ENCODE results near the gene SLC22A23.
"Not testable (repeated sequence)": the region's sequence is repeated elsewhere in the genome, so short reads cannot be mapped to it uniquely, and the experiment has no call there.

The SLC22A23 gene

DNA sequence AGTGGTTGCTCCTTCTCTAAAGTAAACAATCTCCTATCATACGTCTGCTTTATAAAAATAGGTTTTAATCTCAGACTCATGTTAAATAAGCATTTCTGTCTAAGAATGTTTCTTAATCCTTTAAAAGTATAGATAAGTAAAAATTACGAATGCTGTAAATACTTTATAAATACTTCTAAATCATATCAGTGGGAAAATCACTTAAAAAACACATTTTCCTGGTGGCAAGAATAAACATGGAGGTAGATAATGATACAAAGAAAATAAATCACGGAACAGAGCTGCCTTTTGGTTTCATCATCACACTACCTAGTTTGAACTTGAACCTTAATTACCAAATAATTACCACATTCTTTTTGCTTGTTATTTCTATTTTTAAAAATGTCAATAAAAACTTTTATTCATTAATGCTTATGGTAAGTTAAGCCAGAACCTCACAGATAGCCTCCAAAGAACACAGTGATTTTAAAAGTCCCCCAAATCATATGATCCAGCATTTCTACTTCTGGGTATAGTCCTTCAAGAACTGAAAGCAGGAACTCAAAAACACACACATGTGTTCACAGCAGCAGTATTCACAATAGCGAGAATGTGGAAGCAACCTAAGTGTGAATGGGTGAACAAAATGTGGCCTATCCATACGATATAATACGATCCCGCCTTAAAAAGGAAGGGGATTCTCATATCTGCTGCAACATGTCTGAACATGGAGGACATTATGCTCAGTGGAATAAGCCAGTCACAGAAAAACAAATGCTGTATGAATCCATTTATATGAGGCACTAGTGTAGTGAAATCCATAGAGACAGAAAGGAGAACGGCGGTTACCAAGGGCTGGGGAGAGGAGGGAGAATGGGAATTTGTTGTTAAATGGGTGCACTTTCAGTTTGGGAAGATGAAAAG is 72.4 kb downstream of the SLC22A23 start:
- DNase-seq = no peak

DNA sequence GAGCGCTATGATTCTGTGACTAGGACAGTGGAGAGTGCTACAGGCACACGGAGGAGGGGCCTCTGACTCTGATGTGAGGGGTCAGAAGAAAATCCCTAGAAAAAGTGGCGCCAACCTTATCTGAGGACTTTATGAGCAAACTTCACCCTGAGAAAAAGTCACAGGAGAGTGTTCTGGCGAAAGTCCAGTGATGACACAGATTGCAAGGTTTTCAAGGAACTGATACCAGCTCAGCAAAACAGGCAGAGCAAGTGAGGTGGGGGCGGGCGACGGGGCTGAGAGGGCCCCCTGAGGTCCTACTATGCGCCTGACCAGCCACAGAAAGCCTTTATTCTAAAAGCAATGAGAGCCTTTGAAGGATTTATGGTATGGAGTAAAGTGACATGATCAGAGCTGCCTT is 73.3 kb downstream of the SLC22A23 start:
- no peak for DNase-seq

- no peak for DNase-seq
These were observed 74.2 kb downstream of the SLC22A23 start for GRCh38 chr6:3382326-3383279.

DNA sequence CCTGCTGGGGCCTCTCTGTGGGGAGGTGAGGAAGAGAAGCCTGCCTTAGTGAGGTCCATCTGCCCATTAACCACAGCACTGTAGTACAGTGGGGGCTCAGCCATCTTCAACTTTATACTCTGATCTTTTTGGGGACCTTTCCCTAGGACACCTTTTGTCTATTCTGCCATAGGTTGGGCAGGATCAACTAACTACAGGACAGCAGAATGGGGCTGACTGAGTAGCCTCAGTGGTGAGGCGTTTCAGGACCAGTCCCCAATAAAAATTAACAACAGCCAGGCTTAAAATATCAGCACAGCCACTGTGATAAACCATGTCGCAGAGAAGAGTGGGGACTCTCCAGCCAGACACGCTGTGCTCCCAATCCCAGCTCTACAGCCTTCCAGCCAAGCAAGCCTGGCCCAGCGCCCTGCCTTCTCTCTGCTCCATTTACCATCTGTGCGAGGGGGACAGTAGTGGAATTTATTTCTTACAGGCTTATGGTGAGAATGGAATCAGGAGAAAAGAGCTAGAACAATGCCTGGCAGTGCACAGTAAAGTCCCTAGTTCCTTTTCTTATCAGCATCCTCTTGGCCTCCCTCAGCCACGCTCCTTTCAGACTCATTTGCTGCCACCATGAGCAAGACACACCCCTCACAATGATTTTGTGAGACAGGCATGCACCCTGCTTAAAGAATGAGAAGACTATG is 75.5 kb downstream of the SLC22A23 start:
- DNase-seq = no peak

- DNase-seq = no peak
These were observed 76.3 kb downstream of the SLC22A23 start for GRCh38 chr6:3380344-3381232.

DNA sequence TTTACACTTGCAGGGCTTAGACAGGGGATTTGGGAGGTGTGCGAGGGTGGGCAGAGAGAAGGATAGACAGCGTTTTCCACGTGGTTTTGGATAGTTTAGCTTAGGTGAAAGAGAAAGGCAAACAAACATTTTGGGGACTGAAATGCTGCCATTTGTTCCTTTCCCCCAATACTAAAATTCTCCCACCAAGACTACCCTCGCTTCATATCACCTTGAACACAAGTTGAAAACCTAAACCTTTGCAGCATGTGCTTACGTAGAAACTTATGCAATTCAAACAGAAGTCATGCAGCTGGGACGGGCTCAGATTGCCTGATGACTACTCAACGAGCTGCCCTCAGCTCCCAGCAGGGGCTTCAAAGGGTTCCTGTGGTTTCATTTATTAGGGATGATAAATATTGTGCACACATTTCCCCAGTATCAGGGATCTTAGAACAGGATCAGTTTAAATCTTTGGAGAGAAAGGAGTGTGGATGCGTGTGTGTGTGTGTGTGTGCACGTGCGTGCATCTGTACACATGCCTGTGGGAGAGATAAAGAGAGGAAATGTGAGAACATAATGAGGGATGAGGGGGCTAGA is 77.3 kb downstream of the SLC22A23 start:
- DNase-seq = no peak

GRCh38 chr6:3378808-3379207 is 78.0 kb downstream of the SLC22A23 start:
- not testable (repeated sequence) for DNase-seq

DNA sequence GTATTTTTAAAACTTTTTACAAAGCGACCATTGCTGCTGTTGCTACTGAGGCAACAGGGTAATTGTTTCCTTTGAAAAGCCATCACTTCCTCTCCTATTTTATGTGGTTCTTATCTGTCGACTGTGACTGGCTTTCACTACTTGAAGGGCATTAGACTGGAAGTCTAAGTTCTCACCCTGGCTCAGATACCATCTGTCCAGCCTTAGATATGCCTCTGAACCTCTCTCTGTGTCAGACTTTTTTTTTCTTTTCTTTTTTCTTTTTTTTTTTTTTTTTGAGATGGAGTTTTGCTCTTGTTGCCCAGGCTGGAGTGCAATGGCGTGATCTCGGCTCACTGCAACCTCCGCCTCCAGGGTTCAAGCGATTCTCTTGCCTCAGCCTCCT is 78.5 kb downstream of the SLC22A23 start:
- peak in 1 of 2 donors; percentile 36 for DNase-seq

- no peak for DNase-seq
These were observed 79.1 kb downstream of the SLC22A23 start for GRCh38 chr6:3377536-3378397.

GRCh38 chr6:3376893-3377535 is 79.8 kb downstream of the SLC22A23 start:
- DNase-seq = no peak

- no peak for DNase-seq
These were observed 80.8 kb downstream of the SLC22A23 start for GRCh38 chr6:3376064-3376463.

DNA sequence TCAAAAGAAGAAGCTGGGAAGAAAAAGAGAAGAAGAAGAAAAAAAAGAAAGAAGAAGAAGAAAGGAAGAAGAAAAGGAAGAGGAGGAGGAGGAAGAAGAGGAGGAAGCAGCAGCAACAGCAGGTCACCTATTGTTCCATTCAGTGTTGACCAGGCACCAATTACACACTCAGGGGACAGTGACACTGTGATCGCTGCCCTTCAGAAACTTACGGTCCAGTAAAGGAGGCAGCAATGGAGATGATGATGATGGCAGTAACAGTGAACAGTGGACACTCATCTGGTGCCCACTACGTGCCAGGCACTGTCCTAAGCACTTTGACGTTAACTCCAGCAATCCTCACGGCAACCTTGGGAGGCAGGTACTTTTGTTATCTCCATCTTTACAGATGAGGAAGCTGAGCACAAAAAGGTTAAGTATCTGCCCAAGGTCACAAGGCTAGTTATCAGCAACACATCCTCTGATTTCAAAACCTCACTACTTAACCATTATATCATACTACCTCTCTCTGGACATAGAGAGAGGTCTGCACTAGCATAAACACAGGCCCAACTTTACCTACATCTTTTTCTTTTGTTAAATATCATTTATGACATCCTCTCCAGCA is 83.2 kb downstream of the SLC22A23 start:
- DNase-seq = no peak

DNA sequence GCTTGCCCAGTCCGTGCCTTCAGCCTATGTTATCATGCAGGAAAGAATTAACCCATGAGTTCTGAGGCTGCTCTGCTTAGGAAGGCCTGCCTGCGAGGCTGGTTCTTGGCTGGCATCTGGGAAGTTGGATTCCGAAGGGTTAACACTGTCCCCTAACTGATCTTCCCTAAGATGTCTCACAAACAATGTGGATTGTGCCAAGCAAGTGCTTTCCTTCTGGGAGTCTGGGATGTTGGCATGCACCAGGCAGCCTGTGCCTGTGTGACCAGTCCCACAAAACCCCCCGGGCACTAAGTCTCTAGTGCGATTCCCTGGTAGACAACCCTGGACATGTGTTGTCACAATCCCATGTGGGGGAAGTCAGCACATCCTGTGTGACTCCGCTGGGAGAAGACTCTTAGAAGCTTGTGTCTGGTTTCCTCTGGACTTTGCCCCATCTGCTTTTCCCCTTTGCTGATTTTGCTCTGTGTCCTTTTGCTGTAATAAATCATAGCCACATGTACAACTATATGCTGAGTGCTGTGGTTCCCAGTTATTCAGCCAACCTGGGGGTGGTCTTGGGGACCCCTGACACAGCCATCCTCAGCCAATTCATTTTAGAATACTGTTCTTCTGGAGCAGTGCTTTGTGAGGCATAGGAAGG is 83.8 kb downstream of the SLC22A23 start:
- DNase-seq = no peak

- DNase-seq = no peak
These were observed 84.5 kb downstream of the SLC22A23 start for GRCh38 chr6:3372184-3372846.

DNA sequence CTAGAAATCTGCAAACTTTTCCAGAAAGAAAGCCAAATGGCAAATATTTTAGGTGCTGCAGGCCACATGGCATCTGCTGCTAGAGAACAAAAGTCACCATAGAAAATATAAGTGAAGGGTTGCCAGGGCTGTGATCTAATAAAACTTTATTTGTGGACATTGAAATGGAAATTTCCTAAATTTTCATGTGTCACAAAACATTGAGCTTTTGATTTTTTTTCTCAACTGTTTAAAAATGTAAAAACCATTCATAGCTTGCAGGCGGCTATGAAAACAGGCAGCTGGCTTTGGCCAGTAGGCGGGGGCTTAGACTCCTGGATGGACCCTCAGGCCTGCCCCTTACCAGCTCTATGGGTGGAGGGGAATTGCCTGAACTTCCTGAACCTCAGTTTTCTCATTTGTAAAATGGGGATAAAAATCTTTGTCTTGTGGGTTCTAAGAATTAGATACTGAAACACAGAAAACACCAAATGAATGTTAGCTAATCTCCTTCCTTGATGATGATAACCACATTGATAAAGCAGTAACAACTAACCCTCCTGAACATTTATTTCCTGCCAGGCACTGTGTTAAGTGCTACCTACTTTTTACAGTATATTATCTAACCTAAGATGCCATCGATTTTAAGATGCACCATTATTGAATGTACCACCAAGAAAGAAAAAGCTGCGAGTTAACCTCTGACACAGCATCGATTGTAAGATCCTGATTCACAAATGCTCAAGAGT is 85.5 kb downstream of the SLC22A23 start:
- no peak for DNase-seq

- peak; percentile 20 to 51 for DNase-seq
These were observed 86.3 kb downstream of the SLC22A23 start for GRCh38 chr6:3370361-3371221.

DNA sequence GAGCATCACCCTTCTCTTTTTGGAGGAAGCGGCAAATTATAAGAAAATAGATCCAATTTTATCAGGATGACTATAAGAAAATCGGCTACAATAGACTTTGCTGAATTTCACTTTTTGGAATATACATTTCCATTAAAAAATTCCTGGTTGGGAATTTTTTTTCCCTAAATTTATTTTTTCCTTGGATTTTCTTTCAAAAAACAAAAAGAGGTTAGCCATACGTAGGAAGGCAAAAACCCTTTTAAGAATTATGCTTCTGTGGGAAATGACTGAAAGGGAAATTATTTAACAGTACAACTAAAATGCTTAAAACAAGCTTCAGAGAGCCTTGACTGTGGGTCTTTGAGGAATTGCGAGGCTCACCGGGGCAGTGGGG is 86.9 kb downstream of the SLC22A23 start:
- DNase-seq = no peak

Measured in CD4-positive, alpha-beta T cell treated with Interleukin-1 beta for 1 hour (primary cell).